Panc1 (cell line): ENCODE results near the gene SELL. TPM values are rescaled to one million over a fixed set of nuclear protein-coding genes. Genes with fewer than 3 reads are reported as not detected.

Experiments used
- ATAC-seq: fragments of 200-7000 bp; cut with Tn5 transposase; 2 replicates; pipeline ENCODE4 v1.9.1; 2020; ENCODE audit warnings: mild to moderate bottlenecking, moderate library complexity
- BruUV-seq: library from RNA; stranded (reverse); fragments of 400-500 nt; replicated peaks from 2 replicates; lab custom pipeline; 2021; lab: Mats Ljungman, UMichigan
- CTCF ChIA-PET: fragments of 300-600 bp; sonication (Branson Sonifier 250); formaldehyde crosslinking; loops from one replicate; lab custom pipeline; 2022; ENCODE audit warnings: antibody characterized with exemption; lab: Charles Lee
- POLR2A ChIA-PET: fragments of 300-600 bp; sonication (Branson Sonifier 250); formaldehyde crosslinking; loops from one replicate; lab custom pipeline; 2022; ENCODE audit warnings: antibody characterized with exemption; lab: Charles Lee
- DNase-seq: peaks from one replicate; pipeline ENCODE4 v3.0.0-alpha.2; 2010; ENCODE audit warnings: low read depth, low spot score
- H3K27ac ChIP-seq: 2 replicates; pipeline ENCODE4 v1.5.1; 2011; ENCODE audit warnings: mild to moderate bottlenecking, low read length, inconsistent platforms
- H3K27me3 ChIP-seq: fragments of 200-500 bp; sonication (Bioruptor generic); 2 replicates; pipeline ENCODE4 v1.6.0; 2014; ENCODE audit warnings: low read length, inconsistent platforms; ENCODE audit not compliant: control insufficient read depth, insufficient read depth
- H3K36me3 ChIP-seq: fragments of 200-500 bp; sonication (Bioruptor generic); 2 replicates; pipeline ENCODE4 v1.5.1; 2014; ENCODE audit warnings: inconsistent platforms, mild to moderate bottlenecking, low read length, moderate library complexity; ENCODE audit not compliant: control insufficient read depth, insufficient read depth
- H3K4me1 ChIP-seq: 2 replicates; pipeline ENCODE4 v1.5.1; 2011; ENCODE audit warnings: inconsistent platforms, mild to moderate bottlenecking, low read length, moderate library complexity; ENCODE audit not compliant: control insufficient read depth, insufficient read depth
- H3K4me3 ChIP-seq, 2 experiments: 2 replicates each; pipeline ENCODE4 v1.5.1; 2011 to 2012; ENCODE audit warnings: low read depth in 2 of 2, low read length in 2 of 2, mild to moderate bottlenecking in 2 of 2, inconsistent platforms in 1 of 2, moderate library complexity in 1 of 2
- H3K9me3 ChIP-seq: fragments of 200-500 bp; sonication (Bioruptor generic); 2 replicates; pipeline ENCODE4 v1.5.1; 2014; ENCODE audit warnings: low read depth, mild to moderate bottlenecking, inconsistent platforms, low read length, moderate library complexity; ENCODE audit not compliant: control insufficient read depth, insufficient read depth
- POLR2AphosphoS5 ChIP-seq: IDR thresholded peaks from 2 replicates; pipeline ENCODE4 v1.6.1; 2012; ENCODE audit warnings: mild to moderate bottlenecking, low read depth, low read length, moderate library complexity
- TCF7L2 ChIP-seq: IDR thresholded peaks from 2 replicates; pipeline ENCODE4 v1.6.1; 2011; ENCODE audit warnings: mild to moderate bottlenecking, low read depth, low read length, inconsistent platforms
- in situ Hi-C: cut with HindIII; loops from 2 replicates; pipeline ENCODE4 v1.10.0; 2016; ENCODE audit warnings: low sequenced_read_pairs, low pct_unique_long_range_greater_than_20kb
- intact Hi-C: fragments of 100-400 bp; cut with micrococcal nuclease; formaldehyde crosslinking; loops from one replicate; pipeline ENCODE4 v1.10.0; 2022; ENCODE audit not compliant: unreplicated experiment
- total RNA-seq: library from RNA; stranded (reverse); gene quantifications from one replicate; pipeline ENCODE4 v1.2.1, GENCODE V29; 2021; ENCODE audit not compliant: unreplicated experiment
- TF ChIP-seq, protein P1 (sequence below): fragments of 450-650 bp; IDR thresholded peaks from 2 replicates; pipeline ENCODE4 v1.5.1; 2017; ENCODE audit warnings: mild to moderate bottlenecking
- TF ChIP-seq, protein P2 (sequence below), 2 experiments: IDR thresholded peaks; 2 replicates each; pipeline ENCODE4 v1.6.1; 2011 to 2012; ENCODE audit warnings: low read depth in 2 of 2, control low read depth in 1 of 2, low read length in 1 of 2, mild to moderate bottlenecking in 1 of 2, moderate library complexity in 1 of 2; ENCODE audit not compliant: insufficient read depth in 1 of 2

Gene SELL
- total RNA-seq, 1 experiment from 2014 or later = 0.31 TPM

DNA sequence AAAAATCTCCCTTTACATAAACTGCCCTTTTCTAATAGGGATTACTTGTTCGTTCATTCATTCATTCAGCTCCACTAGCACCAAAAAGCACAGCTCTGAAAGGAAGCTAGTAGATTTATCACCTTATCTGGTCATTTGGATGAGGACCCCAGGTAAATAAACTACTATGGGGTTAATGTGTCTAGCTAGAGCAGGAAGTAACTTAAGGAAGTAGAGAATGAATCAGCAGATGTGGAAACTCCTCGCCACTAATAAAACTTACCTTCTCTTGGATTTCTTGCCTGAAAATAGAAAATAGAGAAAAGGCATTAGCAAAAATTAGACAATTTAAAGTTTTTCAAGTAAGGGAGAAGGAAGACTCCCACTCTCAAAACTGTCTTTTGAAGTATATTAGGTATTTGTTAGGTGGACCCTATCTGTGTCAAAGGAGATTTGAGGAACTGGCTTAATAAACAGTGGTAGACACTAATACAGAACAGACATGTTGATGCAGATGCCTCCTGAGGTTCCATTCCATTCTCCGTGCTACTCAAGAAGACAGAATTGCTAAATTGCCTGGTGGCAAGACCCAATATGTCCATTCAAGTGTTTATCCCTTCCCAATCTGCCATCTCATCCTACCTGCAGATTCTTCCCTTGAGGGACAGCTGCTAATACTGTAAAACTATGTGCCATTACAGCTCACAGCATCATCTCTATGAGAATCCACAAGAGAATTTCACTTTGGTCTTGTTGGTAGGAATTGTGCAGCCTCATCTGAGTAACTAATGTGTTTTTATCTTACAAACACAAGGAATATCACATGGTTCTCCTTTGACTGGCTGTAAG, 14.9 kb downstream of the SELL start:
- no TSS peak for BruUV-seq
- H3K4me3 ChIP-seq = no peak overlapping the region
- no peak overlapping the region for H3K27ac ChIP-seq
- H3K36me3 ChIP-seq = no peaks in the 10 kb centered on the region
- CTCF ChIA-PET = no interaction called here
- no peak for TF ChIP-seq TCF7L2
- TF ChIP-seq POLR2AphosphoS5 = no peak
- in situ Hi-C loops = no loop called here
- ATAC-seq (no peak), DNase-seq (no peak)
- H3K27me3 ChIP-seq = no peaks in the 10 kb centered on the region
- POLR2A ChIA-PET = no interaction called here
- no peaks in the 10 kb centered on the region for H3K4me1 ChIP-seq
- intact Hi-C loops = no loop called here
- no peaks in the 10 kb centered on the region for H3K9me3 ChIP-seq

DNA sequence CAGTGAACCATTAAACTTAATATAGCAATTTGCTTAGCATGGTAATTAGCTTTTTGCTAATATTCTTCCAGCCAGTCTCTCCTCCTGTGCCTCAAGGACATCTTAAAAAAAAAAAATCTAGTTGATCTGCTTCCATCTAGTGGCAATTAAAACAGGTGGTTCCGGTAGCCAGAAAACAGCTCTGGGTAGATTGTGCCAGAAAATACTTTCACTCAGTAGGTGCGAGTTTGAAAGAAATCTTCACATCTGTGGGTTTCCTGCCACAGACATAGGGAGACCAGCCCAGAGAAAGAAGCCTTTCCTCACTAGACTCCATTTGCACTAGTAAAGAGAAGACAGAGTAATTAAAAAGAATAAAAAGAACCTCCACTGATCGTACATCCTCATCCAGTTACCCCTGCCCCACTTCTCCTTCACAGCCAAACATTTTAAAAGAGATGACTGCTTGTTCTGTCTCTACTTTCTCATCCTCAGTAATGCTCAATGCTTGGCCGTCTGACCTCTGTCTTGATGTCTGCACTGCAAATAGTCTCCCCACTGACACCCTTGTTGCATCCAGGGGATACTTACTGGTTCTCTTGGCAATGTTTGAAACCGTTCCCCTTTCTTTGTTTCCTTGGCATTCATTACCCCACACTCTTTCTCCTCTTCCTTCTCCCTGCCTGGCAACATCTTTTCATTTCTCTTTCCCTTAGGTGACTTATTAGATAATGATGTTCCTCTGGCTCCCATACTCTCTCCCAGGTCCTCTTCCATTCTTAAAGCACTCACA, 16.9 kb downstream of the SELL start:
- intact Hi-C loops = no loop called here
- TF ChIP-seq, protein P1, sequence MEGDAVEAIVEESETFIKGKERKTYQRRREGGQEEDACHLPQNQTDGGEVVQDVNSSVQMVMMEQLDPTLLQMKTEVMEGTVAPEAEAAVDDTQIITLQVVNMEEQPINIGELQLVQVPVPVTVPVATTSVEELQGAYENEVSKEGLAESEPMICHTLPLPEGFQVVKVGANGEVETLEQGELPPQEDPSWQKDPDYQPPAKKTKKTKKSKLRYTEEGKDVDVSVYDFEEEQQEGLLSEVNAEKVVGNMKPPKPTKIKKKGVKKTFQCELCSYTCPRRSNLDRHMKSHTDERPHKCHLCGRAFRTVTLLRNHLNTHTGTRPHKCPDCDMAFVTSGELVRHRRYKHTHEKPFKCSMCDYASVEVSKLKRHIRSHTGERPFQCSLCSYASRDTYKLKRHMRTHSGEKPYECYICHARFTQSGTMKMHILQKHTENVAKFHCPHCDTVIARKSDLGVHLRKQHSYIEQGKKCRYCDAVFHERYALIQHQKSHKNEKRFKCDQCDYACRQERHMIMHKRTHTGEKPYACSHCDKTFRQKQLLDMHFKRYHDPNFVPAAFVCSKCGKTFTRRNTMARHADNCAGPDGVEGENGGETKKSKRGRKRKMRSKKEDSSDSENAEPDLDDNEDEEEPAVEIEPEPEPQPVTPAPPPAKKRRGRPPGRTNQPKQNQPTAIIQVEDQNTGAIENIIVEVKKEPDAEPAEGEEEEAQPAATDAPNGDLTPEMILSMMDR = no peak; the same call in 1 of the 2 replicates
- no peak for TF ChIP-seq POLR2AphosphoS5
- TF ChIP-seq, protein P2, sequence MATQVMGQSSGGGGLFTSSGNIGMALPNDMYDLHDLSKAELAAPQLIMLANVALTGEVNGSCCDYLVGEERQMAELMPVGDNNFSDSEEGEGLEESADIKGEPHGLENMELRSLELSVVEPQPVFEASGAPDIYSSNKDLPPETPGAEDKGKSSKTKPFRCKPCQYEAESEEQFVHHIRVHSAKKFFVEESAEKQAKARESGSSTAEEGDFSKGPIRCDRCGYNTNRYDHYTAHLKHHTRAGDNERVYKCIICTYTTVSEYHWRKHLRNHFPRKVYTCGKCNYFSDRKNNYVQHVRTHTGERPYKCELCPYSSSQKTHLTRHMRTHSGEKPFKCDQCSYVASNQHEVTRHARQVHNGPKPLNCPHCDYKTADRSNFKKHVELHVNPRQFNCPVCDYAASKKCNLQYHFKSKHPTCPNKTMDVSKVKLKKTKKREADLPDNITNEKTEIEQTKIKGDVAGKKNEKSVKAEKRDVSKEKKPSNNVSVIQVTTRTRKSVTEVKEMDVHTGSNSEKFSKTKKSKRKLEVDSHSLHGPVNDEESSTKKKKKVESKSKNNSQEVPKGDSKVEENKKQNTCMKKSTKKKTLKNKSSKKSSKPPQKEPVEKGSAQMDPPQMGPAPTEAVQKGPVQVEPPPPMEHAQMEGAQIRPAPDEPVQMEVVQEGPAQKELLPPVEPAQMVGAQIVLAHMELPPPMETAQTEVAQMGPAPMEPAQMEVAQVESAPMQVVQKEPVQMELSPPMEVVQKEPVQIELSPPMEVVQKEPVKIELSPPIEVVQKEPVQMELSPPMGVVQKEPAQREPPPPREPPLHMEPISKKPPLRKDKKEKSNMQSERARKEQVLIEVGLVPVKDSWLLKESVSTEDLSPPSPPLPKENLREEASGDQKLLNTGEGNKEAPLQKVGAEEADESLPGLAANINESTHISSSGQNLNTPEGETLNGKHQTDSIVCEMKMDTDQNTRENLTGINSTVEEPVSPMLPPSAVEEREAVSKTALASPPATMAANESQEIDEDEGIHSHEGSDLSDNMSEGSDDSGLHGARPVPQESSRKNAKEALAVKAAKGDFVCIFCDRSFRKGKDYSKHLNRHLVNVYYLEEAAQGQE (IDR thresholded peaks at IDR 0.05; ENCODE audit: insufficient read depth in 1 of 2, low read depth in 2 of 2, low read length in 1 of 2) = no peak
- Histone ChIP-seq H3K36me3 (no peaks in the 10 kb centered on the region), H3K27me3 (no peaks in the 10 kb centered on the region), H3K9me3 (no peaks in the 10 kb centered on the region), H3K4me3 (no peak overlapping the region), H3K4me1 (no peaks in the 10 kb centered on the region), H3K27ac (no peak overlapping the region)
- ChIA-PET CTCF (no interaction called here), POLR2A (no interaction called here)
- DNase-seq (no peak), ATAC-seq (no peak)
- in situ Hi-C loops = no loop called here
- BruUV-seq = no TSS peak
